Parathyroid adenoma (tissue), 2 donors: ENCODE measurements around the gene EPG5.
"Not testable (repeated sequence)": the region's sequence is repeated elsewhere in the genome, so short reads cannot be mapped to it uniquely, and the experiment has no call there.

Source experiments
- H2AFZ ChIP-seq: fragments of 300-600 bp; sonication (generic); one replicate; pipeline ENCODE4 v1.7.0; 2017; ENCODE audit warnings: antibody characterized with exemption, mild to moderate bottlenecking
- H3K27ac ChIP-seq: fragments of 300-600 bp; sonication (generic); one replicate; pipeline ENCODE4 v1.7.0; 2017
- H3K27me3 ChIP-seq: fragments of 300-600 bp; sonication (generic); one replicate; pipeline ENCODE4 v1.7.0; 2017; ENCODE audit warnings: low read length; ENCODE audit not compliant: control insufficient read depth, insufficient read depth
- H3K36me3 ChIP-seq: fragments of 300-600 bp; sonication (generic); one replicate; pipeline ENCODE4 v1.7.0; 2017; ENCODE audit warnings: low read length; ENCODE audit not compliant: control insufficient read depth, insufficient read depth
- H3K4me1 ChIP-seq: fragments of 300-600 bp; sonication (generic); one replicate; pipeline ENCODE4 v1.7.0; 2017; ENCODE audit warnings: control low read depth
- H3K4me2 ChIP-seq: fragments of 300-600 bp; sonication (generic); one replicate; pipeline ENCODE4 v1.7.0; 2017; ENCODE audit warnings: low read length
- H3K4me3 ChIP-seq: fragments of 300-600 bp; sonication (generic); one replicate; pipeline ENCODE4 v1.7.0; 2017; ENCODE audit warnings: low read depth, low read length
- H3K79me2 ChIP-seq: fragments of 300-600 bp; sonication (generic); one replicate; pipeline ENCODE4 v1.7.0; 2017; ENCODE audit warnings: control low read depth
- H3K9ac ChIP-seq: fragments of 300-600 bp; sonication (generic); one replicate; pipeline ENCODE4 v1.7.0; 2017; ENCODE audit warnings: mild to moderate bottlenecking
- H3K9me3 ChIP-seq: fragments of 300-600 bp; sonication (generic); one replicate; pipeline ENCODE4 v1.7.0; 2017; ENCODE audit warnings: low read length; ENCODE audit not compliant: control insufficient read depth
- TF ChIP-seq, protein P1 (sequence below): fragments of 300-600 bp; sonication (generic); IDR thresholded peaks from one replicate; pipeline ENCODE4 v1.7.0; 2017; ENCODE audit warnings: antibody characterized with exemption, mild to moderate bottlenecking
- donor health status: primary hyperparathyroidism.

EPG5 gene

DNA sequence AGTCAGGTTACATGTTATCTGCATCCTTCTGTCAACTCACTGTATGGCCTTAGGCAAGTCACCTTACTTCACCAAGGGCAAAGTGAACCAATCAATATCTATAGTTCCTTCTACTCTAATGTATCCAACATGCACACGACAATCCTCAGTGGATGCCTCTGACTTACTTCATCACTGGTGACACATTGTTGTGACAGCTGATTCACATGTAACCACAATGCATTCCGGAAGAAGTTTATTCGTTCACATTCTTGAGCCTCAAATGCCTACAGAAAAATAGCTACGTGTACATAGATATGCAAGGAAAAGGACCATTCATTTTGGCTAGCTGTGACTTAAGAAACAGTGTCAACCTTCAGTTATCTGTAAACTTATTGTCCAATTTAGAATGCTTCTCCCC, 26.3 kb upstream of the EPG5 start:
- no peak overlapping the region for H3K4me2 ChIP-seq
- no peaks in the 10 kb centered on the region for H3K27me3 ChIP-seq
- TF ChIP-seq, protein P1, sequence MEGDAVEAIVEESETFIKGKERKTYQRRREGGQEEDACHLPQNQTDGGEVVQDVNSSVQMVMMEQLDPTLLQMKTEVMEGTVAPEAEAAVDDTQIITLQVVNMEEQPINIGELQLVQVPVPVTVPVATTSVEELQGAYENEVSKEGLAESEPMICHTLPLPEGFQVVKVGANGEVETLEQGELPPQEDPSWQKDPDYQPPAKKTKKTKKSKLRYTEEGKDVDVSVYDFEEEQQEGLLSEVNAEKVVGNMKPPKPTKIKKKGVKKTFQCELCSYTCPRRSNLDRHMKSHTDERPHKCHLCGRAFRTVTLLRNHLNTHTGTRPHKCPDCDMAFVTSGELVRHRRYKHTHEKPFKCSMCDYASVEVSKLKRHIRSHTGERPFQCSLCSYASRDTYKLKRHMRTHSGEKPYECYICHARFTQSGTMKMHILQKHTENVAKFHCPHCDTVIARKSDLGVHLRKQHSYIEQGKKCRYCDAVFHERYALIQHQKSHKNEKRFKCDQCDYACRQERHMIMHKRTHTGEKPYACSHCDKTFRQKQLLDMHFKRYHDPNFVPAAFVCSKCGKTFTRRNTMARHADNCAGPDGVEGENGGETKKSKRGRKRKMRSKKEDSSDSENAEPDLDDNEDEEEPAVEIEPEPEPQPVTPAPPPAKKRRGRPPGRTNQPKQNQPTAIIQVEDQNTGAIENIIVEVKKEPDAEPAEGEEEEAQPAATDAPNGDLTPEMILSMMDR: no peak
- H3K4me1 ChIP-seq: peaks cover 8% of the 10 kb centered on the region
- H3K36me3 ChIP-seq: no peaks in the 10 kb centered on the region
- H3K4me3 ChIP-seq: no peak overlapping the region
- H2AFZ ChIP-seq: no peak overlapping the region
- H3K9me3 ChIP-seq: no peaks in the 10 kb centered on the region
- no peak overlapping the region for H3K27ac ChIP-seq
- H3K9ac ChIP-seq: no peak overlapping the region
- no peaks in the 10 kb centered on the region for H3K79me2 ChIP-seq

DNA sequence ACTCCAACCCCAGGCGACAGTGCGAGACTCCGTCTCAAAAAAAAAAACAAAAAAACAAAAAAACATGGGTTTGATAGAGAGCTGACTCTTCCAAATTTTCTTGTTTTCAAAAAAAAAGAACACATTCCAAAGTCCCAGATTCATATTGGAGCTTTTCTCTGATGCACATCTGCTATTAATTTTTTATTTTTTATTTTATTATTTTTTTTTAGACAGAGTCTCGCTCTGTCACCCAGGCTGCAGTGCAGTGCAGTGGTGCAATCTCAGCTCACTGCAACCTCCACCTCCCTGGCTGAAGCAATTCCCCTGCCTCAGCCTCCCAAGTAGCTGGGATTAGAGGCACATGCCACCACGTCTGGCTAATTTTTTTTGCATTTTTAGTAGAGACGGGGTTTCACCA, 25.4 kb upstream of the EPG5 start:
- not testable (repeated sequence) for H3K79me2 ChIP-seq, H3K4me1 ChIP-seq, H3K27me3 ChIP-seq, H3K4me2 ChIP-seq, H3K27ac ChIP-seq, H3K36me3 ChIP-seq, H2AFZ ChIP-seq, H3K4me3 ChIP-seq, H3K9ac ChIP-seq, H3K9me3 ChIP-seq

DNA sequence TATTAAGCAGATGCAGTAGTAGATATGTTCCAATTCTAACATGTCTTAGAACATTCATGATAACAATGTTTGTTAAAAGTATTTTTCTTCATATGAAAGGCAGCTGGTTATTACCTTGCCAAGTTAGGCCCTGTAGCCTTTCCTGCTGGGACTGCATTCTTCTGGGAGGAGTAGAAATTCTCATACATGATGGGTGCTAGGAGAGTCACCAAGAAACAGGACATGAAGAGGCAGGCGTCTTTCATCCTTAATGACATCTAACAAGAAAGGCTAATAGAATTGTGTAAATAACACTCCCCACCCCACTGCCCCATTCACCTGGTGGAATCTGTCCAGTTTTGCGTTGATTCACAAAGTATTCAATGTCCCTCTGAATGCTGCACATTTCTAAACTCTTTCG, 24.7 kb upstream of the EPG5 start:
- Histone ChIP-seq H3K9me3 (no peaks in the 10 kb centered on the region), H3K4me1 (no peaks in the 10 kb centered on the region), H3K27me3 (no peaks in the 10 kb centered on the region), H3K36me3 (no peaks in the 10 kb centered on the region), H3K4me3 (no peak overlapping the region), H3K27ac (no peak overlapping the region), H3K9ac (no peak overlapping the region), H3K4me2 (no peak overlapping the region), H2AFZ (no peak overlapping the region), H3K79me2 (no peaks in the 10 kb centered on the region)
- TF ChIP-seq, protein P1: no peak

DNA sequence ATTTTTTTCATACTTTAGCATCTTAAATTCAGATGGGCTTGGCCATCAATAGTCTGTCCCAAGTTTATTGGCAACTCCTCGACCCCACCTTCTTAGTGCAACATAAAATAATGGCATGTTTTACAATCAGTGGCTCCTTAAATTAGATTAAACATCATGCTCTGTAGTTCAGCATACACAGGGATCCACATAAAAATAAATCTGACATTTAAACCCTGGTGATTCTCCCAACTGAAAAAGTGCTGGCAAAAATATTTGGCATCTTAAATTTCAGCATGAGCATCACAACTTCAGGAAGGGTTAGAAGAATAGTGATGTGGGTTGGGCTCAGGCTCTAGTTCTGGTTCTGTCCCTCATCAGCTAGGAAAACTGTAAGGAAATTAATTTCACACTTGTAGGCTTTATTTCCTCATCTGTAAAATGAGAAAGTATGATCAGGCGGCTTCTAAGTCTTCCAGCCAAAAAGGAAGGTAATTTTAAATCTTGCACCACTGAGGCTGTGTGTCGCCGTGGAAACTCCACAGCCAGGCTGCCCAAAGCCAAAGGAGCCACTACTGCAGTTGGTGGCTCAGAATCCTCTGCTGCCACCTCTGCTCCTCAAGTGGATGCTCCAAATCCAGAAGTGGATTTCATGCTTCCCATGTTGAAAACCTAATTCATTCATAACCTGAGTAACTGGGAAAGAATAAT, 17.6 kb upstream of the EPG5 start:
- H3K4me1 ChIP-seq: no peaks in the 10 kb centered on the region
- no peak overlapping the region for H2AFZ ChIP-seq
- TF ChIP-seq, protein P1: no peak
- no peak overlapping the region for H3K4me2 ChIP-seq
- no peak overlapping the region for H3K27ac ChIP-seq
- no peak overlapping the region for H3K4me3 ChIP-seq
- H3K79me2 ChIP-seq: no peaks in the 10 kb centered on the region
- no peaks in the 10 kb centered on the region for H3K9me3 ChIP-seq
- no peak overlapping the region for H3K9ac ChIP-seq
- no peaks in the 10 kb centered on the region for H3K36me3 ChIP-seq
- no peaks in the 10 kb centered on the region for H3K27me3 ChIP-seq

DNA sequence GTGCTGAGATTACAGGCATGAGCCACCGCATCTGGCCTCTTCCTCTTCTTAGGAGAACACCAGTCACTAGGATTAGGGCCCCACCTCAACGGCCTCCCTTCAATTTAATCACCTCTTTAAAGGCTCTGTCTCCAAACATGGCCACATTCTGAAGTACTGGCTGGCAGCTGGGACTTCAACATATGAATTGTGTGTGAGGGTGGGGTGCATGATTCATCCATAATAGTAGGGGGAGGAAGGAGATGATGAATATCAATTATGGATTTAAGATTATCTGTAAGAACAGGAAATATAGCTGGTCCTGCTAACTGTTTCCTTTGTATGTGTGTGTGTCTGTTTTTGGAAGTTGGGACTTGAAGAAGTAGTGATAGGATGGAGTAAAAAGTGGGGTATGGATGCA, 14.7 kb upstream of the EPG5 start:
- no peak overlapping the region for H2AFZ ChIP-seq
- no peaks in the 10 kb centered on the region for H3K36me3 ChIP-seq
- no peaks in the 10 kb centered on the region for H3K9me3 ChIP-seq
- no peak overlapping the region for H3K9ac ChIP-seq
- TF ChIP-seq, protein P1: no peak
- H3K79me2 ChIP-seq: no peaks in the 10 kb centered on the region
- no peaks in the 10 kb centered on the region for H3K4me1 ChIP-seq
- no peaks in the 10 kb centered on the region for H3K27me3 ChIP-seq
- H3K27ac ChIP-seq: no peak overlapping the region
- H3K4me3 ChIP-seq: no peak overlapping the region
- H3K4me2 ChIP-seq: no peak overlapping the region
